DMS 273 (cell line): ENCODE results near the gene ZNF775.

Experiments used
- DNase-seq: peaks from one replicate; lab custom pipeline; 2025; ENCODE audit not compliant: unreplicated experiment; lab: John Stamatoyannopoulos, UW

The ZNF775 gene

DNA sequence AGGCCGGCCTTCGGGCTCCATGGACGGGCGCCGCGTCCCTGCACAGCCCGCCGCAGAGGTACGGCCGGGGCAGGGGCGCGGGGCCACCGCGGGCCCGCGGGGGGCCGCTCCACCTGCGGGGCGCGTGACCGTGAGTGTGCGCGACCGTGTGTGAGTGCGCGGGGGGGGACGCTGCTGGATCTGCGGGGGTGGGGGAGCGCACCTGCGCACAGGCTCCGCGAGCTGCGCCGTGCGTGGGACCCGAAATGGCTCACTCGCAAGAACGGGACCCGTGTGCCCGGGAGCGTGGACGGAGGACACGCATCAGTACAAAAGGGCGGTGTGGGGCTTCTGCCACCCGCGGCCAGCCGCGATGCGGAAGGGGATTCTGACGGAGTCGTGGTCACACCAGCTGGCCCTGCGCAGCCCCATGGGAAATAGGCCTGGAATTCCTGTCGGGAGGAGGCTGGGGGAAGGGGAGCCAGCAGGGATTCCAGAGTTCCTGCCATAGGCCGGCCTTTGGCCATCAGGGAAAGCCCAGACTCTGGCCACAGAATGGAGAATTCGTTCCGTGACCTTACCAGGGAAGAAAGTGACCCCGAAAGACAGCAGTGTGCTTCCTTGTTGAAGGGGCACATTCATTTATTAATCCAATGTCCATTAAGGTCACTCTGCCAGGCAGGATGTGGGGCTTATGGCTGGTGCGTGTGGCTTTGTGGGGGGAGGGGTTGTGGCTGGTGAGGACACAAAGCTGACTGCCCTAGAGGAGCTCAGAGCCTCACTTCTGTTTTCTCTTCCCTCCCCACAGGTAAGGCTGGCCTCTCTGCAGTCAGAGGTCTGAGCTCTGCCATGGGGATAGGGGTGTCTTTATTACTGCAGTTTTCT lies 10.0 kb upstream of the ZNF775 start:
- DNase-seq: peak; percentile 79

DNA sequence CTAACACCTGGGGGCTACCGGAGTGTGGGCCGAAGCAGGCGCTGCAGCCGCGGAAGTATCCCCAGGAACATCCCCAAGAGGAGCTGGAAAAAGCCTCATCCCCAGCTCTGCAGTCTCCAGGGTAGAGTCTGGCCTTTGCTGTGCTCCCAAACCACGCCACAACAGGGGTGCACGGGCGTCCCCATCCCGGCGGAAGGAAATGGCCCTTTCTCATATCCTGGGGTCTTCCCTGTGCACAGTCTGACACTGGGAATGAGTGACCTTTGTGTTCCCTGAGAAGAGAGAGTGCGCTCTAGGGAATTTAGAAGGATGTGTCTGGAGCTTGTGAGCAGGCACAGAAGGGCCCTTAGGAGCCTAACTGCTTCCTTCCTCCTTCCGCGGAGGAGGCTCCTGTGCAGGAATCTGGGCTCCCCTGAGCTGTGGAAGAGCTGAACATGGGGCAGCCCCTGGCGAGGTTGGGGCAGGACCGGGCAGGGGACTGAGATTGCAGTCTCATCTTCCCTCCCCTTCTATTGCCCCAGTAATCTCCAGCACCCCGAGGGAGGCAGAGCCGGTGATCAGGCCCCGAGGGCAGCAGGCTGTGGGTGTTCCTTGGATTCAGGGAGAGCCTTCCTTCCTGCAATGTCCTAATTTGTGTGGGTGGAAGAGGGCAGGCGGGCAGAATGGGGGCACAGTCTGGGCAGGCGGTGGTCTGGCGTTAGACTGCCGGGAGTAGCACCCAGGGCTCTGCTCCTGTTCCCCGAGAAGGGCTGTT lies 9.2 kb upstream of the ZNF775 start:
- DNase-seq: no peak

GRCh38 chr7:150370612-150371071 lies 8.5 kb upstream of the ZNF775 start:
- no peak for DNase-seq

DNA sequence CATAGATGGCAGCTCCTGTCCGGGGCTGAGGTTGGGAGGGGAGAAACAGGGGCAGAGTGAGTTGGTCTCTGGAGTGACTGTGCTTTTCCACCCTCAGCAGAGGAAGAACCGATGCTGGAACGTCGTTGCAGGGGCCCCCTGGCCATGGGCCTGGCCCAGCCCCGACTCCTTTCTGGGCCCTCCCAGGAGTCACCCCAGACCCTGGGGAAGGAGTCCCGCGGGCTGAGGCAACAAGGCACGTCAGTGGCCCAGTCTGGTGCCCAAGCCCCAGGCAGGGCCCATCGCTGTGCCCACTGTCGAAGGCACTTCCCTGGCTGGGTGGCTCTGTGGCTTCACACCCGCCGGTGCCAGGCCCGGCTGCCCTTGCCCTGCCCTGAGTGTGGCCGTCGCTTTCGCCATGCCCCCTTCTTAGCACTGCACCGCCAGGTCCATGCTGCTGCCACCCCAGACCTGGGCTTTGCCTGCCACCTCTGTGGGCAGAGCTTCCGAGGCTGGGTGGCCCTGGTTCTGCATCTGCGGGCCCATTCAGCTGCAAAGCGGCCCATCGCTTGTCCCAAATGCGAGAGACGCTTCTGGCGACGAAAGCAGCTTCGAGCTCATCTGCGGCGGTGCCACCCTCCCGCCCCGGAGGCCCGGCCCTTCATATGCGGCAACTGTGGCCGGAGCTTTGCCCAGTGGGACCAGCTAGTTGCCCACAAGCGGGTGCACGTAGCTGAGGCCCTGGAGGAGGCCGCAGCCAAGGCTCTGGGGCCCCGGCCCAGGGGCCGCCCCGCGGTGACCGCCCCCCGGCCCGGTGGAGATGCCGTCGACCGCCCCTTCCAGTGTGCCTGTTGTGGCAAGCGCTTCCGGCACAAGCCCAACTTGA lies 7.8 kb upstream of the ZNF775 start:
- no peak for DNase-seq

DNA sequence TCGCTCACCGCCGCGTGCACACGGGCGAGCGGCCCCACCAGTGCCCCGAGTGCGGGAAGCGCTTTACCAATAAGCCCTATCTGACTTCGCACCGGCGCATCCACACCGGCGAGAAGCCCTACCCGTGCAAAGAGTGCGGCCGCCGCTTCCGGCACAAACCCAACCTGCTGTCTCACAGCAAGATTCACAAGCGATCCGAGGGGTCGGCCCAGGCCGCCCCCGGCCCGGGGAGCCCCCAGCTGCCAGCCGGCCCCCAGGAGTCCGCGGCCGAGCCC lies 7.2 kb upstream of the ZNF775 start:
- no peak for DNase-seq

- DNase-seq: no peak
These were observed 6.7 kb upstream of the ZNF775 start for GRCh38 chr7:150372271-150373048.

DNA sequence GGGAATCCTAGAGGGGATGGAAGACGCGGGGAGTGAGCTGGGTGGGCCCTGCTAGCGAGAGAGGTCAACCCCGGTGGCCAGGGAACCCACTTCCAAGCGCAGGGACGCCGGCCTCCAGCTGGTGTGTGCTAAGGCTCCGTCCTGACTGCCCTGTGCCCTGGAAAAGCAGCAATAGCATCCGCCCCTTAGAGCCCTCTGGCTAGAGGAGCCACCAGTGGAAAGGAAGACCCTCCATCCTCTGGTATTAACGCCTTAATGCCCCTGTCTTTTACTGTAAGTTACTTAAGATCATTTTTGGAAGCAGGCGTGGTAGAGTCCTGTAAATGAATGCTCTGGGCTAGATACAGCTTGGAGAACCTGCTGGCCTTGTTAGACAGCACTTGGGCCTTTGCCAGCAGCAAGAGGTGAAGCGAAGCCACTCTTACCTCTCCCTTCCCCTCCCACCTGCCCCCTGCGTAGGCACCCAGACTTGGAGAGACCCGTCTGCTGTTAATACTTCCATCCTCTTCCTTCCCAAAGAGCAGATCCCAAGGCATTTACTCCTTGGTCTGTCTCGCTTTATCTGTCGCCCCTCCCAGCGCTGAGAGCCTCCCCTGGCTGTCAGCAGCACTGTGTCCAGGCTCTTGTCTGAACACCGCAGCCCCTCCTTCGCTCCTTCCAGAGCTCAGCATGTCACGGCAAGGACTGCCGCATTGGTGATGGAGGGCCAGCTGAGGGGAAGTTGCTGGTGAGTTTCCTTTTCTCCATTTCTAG lies 5.9 kb upstream of the ZNF775 start:
- DNase-seq: no peak

GRCh38 chr7:150374026-150374425 lies 5.1 kb upstream of the ZNF775 start:
- no peak for DNase-seq

- DNase-seq: no peak
These were observed 4.7 kb upstream of the ZNF775 start for GRCh38 chr7:150374472-150374871.

- DNase-seq: peak; percentile 46
These were observed 3.2 kb upstream of the ZNF775 start for GRCh38 chr7:150375662-150376521.

DNA sequence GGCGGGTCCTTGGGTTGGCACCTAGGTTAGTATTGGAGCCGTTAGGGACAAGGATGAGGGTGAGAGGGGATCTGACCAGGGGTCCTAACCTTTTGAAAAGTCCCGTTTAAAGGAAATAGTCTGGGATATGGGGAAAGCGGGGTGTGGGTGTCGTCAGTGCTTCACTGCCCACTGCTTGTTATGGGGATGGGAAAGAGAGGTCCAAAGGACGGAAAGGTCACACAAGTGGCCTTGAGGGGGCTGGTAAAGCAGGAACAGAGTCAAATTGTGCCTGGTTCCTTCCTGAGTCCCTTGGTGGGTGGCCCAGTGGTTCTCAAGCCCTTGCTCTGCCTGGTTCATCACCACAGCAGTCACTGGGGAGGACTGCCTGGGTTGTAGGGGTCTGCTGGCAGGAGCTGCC lies 2.6 kb upstream of the ZNF775 start:
- no peak for DNase-seq

DNA sequence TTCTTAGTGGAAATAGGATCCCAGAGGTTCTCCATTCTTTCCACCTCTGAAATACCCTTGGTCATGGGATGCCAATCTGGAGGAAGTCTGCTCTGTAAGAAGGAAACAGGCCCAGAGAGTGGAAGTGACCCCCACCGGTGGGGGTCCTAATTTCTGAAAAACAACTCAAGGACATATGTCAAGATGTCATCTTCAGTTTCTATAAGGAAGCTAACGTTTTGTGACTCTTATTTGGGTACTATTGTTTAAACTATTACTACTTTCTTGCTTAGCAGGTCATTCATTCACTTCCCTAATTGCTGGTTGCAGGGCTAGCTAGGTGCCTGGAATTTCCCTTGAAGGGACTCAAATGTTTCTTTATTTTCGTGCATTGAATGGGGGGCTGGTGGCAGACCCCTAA lies 1.9 kb upstream of the ZNF775 start:
- DNase-seq: no peak

- DNase-seq: no peak
These were observed 1.5 kb upstream of the ZNF775 start for GRCh38 chr7:150377635-150378034.

- DNase-seq: peak; percentile 96
These were observed 846 bp upstream of the ZNF775 start for GRCh38 chr7:150378115-150378852.

- peak; percentile 70 for DNase-seq
These were observed 580 bp downstream of the ZNF775 start for GRCh38 chr7:150379441-150380379.

GRCh38 chr7:150380463-150380862 lies 1.3 kb downstream of the ZNF775 start:
- DNase-seq: no peak

DNA sequence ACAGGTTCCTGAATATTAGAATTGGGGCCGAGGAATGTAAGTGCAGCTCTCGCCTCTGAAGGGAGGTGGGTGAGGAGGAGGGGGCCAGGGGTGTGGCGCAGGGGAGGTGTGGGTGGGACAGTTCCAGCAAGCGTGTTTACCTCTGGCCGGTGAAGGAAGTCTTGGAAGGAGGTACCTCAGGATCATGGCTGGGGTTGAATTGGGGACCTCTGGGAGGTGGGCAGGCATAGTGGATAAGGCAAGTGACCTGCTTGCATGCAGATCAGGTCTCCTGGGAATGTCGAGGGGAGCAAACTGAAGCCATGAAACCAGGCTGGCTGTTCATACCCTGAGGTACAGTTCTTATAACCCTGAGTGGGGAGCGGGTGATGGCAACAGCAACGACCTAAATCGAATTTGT lies 2.0 kb downstream of the ZNF775 start:
- no peak for DNase-seq
